ENCODE data around the gene CEP19. TPM values are rescaled to one million over a fixed set of nuclear protein-coding genes. Genes with fewer than 3 reads are reported as not detected.
"Not testable (repeated sequence)": the region's sequence is repeated elsewhere in the genome, so short reads cannot be mapped to it uniquely, and the experiment has no call there.

CEP19 gene
- total RNA-seq, 3 donors from 2014 or later (not counting 1 experiment from before 2014, with no cell fraction given), result 0.92 to 1.8 (median 1.1) TPM

DNA sequence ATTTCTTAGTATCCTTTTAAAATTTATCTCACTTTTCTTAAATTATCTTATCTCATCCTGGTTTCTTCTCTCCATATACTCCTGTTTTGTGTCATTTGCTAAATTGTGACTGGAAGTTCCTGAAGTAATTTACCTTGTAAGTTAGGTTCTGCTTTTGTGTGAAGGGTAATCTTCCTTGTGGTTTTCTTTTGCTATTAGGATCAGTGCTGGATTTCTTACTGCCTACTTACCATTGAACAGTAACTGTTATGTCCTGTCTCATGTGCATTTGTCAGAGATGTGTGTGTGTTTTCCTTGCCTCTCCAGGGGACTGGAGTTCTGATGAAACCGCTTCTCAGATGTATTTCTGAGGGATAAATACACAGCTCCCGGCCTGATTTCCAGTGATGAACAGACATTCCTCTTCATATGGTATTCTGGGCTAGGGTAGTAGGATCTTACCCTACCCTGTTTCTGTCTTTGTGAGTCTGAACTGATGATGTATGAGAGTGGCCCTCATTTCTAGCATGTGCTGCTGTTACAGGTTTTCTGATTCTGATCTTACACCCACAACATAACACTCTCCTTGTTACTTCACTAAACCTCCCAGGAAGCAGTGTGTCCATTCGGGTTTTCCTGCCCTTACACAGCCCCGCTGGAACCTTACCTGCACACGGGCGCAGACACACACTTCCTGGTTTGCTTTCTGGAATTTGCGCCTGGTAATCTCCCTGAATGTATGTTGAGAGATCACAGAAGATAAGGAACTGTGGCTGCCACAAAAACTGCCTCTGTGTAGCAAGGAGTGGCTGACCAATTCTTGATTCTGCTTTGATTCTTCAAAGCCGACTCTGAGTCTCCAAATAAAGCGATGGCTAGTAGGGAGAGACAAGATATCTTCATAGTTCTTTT, 42.3 kb upstream of the CEP19 start:
- no peaks in the 10 kb centered on the region for H3K36me3 Mint-ChIP-seq
- peak; percentile 17 to 44 (median 34) for ATAC-seq

DNA sequence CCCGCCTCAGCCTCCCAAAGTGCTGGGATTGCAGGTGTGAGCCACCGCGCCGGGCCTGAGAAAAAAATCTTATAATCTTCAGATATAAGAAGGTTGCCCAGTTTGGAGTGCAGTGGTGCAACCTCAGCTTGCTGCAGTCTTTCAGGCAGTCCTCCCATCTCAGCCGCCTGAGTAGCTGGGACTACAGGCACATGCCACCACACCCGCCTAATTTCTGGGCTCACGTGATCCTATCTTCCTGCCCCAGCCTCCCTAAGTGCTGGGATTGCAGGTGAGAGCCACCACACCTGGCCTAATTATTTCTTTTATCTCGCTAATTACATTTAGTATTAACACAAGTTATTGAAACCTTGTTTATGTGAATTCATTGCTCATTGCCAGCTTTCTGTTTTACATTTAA, 41.2 kb upstream of the CEP19 start:
- no peaks in the 10 kb centered on the region for H3K36me3 Mint-ChIP-seq
- 99% methylated on average over 8 of the region's 8 CpGs for WGBS (ENCODE audit: insufficient coverage)
- no peak for ATAC-seq
- TF ChIP-seq, protein P1, sequence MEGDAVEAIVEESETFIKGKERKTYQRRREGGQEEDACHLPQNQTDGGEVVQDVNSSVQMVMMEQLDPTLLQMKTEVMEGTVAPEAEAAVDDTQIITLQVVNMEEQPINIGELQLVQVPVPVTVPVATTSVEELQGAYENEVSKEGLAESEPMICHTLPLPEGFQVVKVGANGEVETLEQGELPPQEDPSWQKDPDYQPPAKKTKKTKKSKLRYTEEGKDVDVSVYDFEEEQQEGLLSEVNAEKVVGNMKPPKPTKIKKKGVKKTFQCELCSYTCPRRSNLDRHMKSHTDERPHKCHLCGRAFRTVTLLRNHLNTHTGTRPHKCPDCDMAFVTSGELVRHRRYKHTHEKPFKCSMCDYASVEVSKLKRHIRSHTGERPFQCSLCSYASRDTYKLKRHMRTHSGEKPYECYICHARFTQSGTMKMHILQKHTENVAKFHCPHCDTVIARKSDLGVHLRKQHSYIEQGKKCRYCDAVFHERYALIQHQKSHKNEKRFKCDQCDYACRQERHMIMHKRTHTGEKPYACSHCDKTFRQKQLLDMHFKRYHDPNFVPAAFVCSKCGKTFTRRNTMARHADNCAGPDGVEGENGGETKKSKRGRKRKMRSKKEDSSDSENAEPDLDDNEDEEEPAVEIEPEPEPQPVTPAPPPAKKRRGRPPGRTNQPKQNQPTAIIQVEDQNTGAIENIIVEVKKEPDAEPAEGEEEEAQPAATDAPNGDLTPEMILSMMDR (IDR thresholded peaks at IDR 0.05), result no peak
- H3K4me3 Mint-ChIP-seq, result no peak overlapping the region
- intact Hi-C loops (cut with micrococcal nuclease), result no loop called here
- no peaks in the 10 kb centered on the region for H3K27me3 Mint-ChIP-seq (ENCODE audit: low read depth in 2 of 2)
- peak overlapping the region in 1 of 2 donors; percentile 59 for H3K27ac Mint-ChIP-seq
- Histone ChIP-seq H3K9me3 (ENCODE audit: control insufficient read depth, insufficient read depth, low read length) (peaks cover 11% of the 10 kb centered on the region), H3K27me3 (ENCODE audit: control insufficient read depth, insufficient read depth, low read length) (no peaks in the 10 kb centered on the region), H3K4me1 (ENCODE audit: control insufficient read depth, insufficient read depth, low read length) (peaks cover 4% of the 10 kb centered on the region), H3K36me3 (ENCODE audit: control insufficient read depth, insufficient read depth, low read length) (peaks cover 5% of the 10 kb centered on the region), H3K27ac (ENCODE audit: low read length) (no peak overlapping the region), H3K4me3 (ENCODE audit: low read length) (no peak overlapping the region)
- peaks cover 60 to 63% of the 10 kb centered on the region in 2 donors for H3K4me1 Mint-ChIP-seq
- DNase-seq, result no peak
- H3K9me3 Mint-ChIP-seq, result peaks cover 0 to 3% of the 10 kb centered on the region in 2 donors

More for the DNA sequence above, 42.3 kb upstream of the CEP19 start:
- Mint-ChIP-seq H3K27me3 (ENCODE audit: low read depth in 2 of 2) (no peaks in the 10 kb centered on the region), H3K4me1 (peaks cover 58 to 59% of the 10 kb centered on the region in 2 donors), H3K4me3 (no peak overlapping the region), H3K27ac (peak overlapping the region; percentile 59 to 85), H3K9me3 (peaks cover 0 to 3% of the 10 kb centered on the region in 2 donors)
- H3K36me3 ChIP-seq (ENCODE audit: control insufficient read depth, insufficient read depth, low read length), result peaks cover 5% of the 10 kb centered on the region
- no peaks in the 10 kb centered on the region for H3K27me3 ChIP-seq (ENCODE audit: control insufficient read depth, insufficient read depth, low read length)
- TF ChIP-seq, protein P1 (IDR thresholded peaks at IDR 0.05), result no peak
- no peak overlapping the region for H3K4me3 ChIP-seq (ENCODE audit: low read length)
- H3K27ac ChIP-seq (ENCODE audit: low read length), result no peak overlapping the region
- intact Hi-C loops (cut with micrococcal nuclease), result no loop called here
- peaks cover 6% of the 10 kb centered on the region for H3K4me1 ChIP-seq (ENCODE audit: control insufficient read depth, insufficient read depth, low read length)
- 57% methylated on average over 9 of the region's 9 CpGs for WGBS (ENCODE audit: insufficient coverage)
- DNase-seq, result no peak
- peaks cover 11% of the 10 kb centered on the region for H3K9me3 ChIP-seq (ENCODE audit: control insufficient read depth, insufficient read depth, low read length)

DNA sequence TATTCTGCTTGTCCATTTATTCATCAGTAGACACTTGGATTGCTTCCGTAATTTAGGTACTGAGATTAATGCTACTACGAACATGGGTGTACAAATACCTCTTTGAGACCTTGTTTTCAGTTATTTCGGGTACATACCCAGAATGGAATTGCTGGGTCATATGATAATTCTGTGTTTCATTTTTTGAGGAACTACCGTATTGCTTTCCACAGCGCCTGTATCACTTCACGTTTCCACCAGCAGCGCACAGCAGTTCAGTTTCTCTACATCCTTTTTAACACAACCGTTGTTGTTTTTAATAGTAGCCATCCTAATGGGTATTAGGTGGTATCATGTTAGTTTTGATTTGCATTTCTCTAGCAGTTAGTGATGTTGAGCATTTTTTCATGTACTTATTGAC, 37.1 kb upstream of the CEP19 start:
- H3K4me1 Mint-ChIP-seq, result peaks cover 35 to 41% of the 10 kb centered on the region in 2 donors
- H3K27ac Mint-ChIP-seq, result peak overlapping the region; percentile 22 to 27
- H3K27me3 ChIP-seq (ENCODE audit: control insufficient read depth, insufficient read depth, low read length), result no peaks in the 10 kb centered on the region
- H3K9me3 ChIP-seq (ENCODE audit: control insufficient read depth, insufficient read depth, low read length), result no peaks in the 10 kb centered on the region
- DNase-seq (no peak), ATAC-seq (no peak)
- intact Hi-C loops (cut with micrococcal nuclease), result no loop called here
- TF ChIP-seq, protein P1 (IDR thresholded peaks at IDR 0.05), result no peak
- no peaks in the 10 kb centered on the region for H3K36me3 ChIP-seq (ENCODE audit: control insufficient read depth, insufficient read depth, low read length)
- WGBS (ENCODE audit: insufficient coverage), result 90% methylated on average over 6 of the region's 8 CpGs
- no peak overlapping the region for H3K27ac ChIP-seq (ENCODE audit: low read length)
- H3K9me3 Mint-ChIP-seq, result no peaks in the 10 kb centered on the region
- no peaks in the 10 kb centered on the region for H3K36me3 Mint-ChIP-seq
- H3K4me3 ChIP-seq (ENCODE audit: low read length), result no peak overlapping the region
- H3K27me3 Mint-ChIP-seq (ENCODE audit: low read depth in 2 of 2), result no peaks in the 10 kb centered on the region
- no peaks in the 10 kb centered on the region for H3K4me1 ChIP-seq (ENCODE audit: control insufficient read depth, insufficient read depth, low read length)
- no peak overlapping the region for H3K4me3 Mint-ChIP-seq

DNA sequence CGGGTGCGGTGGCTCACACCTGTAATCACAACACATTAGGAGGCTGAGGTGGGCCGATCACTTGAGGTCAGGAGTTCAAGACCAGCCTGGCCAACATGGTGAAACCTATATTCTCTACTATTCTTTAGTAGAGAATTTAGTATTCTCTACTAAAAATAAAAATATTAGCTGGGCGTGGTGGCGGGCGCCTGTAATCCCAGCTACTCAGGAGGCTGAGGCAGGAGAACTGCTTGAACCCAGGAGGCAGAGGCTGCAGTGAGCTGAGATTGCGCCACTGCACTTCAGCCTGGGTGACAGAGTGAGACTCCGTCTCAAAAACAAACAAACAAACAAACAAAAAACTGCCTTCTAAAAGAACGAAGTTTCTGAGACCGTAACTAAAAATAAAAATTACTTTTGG, 31.5 kb upstream of the CEP19 start:
- H3K27me3 Mint-ChIP-seq (ENCODE audit: low read depth in 2 of 2); H3K4me3 ChIP-seq (ENCODE audit: low read length); intact Hi-C loops (cut with micrococcal nuclease); H3K27ac ChIP-seq (ENCODE audit: low read length); H3K9me3 Mint-ChIP-seq; H3K4me3 Mint-ChIP-seq; H3K9me3 ChIP-seq (ENCODE audit: control insufficient read depth, insufficient read depth, low read length); H3K36me3 Mint-ChIP-seq; DNase-seq; H3K36me3 ChIP-seq (ENCODE audit: control insufficient read depth, insufficient read depth, low read length); H3K27me3 ChIP-seq (ENCODE audit: control insufficient read depth, insufficient read depth, low read length); ATAC-seq: not testable (repeated sequence)
- H3K4me1 ChIP-seq (ENCODE audit: control insufficient read depth, insufficient read depth, low read length), result peaks cover 13% of the 10 kb centered on the region
- peaks cover 36 to 42% of the 10 kb centered on the region in 2 donors for H3K4me1 Mint-ChIP-seq
- WGBS (ENCODE audit: insufficient coverage), result 97% methylated on average over 7 of the region's 10 CpGs
- peak overlapping the region in 1 of 2 donors; percentile 17 for H3K27ac Mint-ChIP-seq

Data from natural killer cell (primary cell).